Lower leg skin (tissue), 3 donors: ENCODE results near the gene SFT2D1.

ENCODE experiments used
- CTCF ChIP-seq, 3 donors: fragments of 450-650 bp; IDR thresholded peaks; one replicate each; pipeline ENCODE4 v1.5.1; 2016; ENCODE audit warnings: antibody characterized with exemption in 3 of 3, mild to moderate bottlenecking in 3 of 3, moderate library complexity in 2 of 3
- POLR2A ChIP-seq, 2 donors: fragments of 450-650 bp; IDR thresholded peaks; one replicate each; pipeline ENCODE4 v1.6.1; 2016 to 2017; ENCODE audit warnings: antibody characterized with exemption in 2 of 2, mild to moderate bottlenecking in 1 of 2, moderate library complexity in 1 of 2

- TF ChIP-seq POLR2A (IDR thresholded peaks at IDR 0.05), result no peak
- peak in 1 of 3 donors; percentile 30 for TF ChIP-seq CTCF (IDR thresholded peaks at IDR 0.05)
Measured at GRCh38 chr6:166330612-166331011, 11.7 kb downstream of the SFT2D1 start.
